Activated naive CD8-positive, alpha-beta T cell (primary cell): ENCODE measurements around the gene NPLOC4.
"Not testable (repeated sequence)": the region's sequence is repeated elsewhere in the genome, so short reads cannot be mapped to it uniquely, and the experiment has no call there.

Experiments
- H3K27ac Mint-ChIP-seq: one replicate; pipeline ENCODE4 v1.8.0; 2021; ENCODE audit warnings: mixed read lengths
- H3K27me3 Mint-ChIP-seq: one replicate; pipeline ENCODE4 v1.8.0; 2021; ENCODE audit warnings: mixed read lengths
- H3K36me3 Mint-ChIP-seq: one replicate; pipeline ENCODE4 v1.8.0; 2021; ENCODE audit warnings: mixed read lengths
- H3K4me1 Mint-ChIP-seq: one replicate; pipeline ENCODE4 v1.8.0; 2021; ENCODE audit warnings: low read depth, mixed read lengths
- H3K4me3 Mint-ChIP-seq: one replicate; pipeline ENCODE4 v1.8.0; 2021; ENCODE audit warnings: mild to moderate bottlenecking, mixed read lengths
- H3K9me3 Mint-ChIP-seq: one replicate; pipeline ENCODE4 v1.8.0; 2021; ENCODE audit warnings: low read depth, mixed read lengths

The NPLOC4 gene

DNA sequence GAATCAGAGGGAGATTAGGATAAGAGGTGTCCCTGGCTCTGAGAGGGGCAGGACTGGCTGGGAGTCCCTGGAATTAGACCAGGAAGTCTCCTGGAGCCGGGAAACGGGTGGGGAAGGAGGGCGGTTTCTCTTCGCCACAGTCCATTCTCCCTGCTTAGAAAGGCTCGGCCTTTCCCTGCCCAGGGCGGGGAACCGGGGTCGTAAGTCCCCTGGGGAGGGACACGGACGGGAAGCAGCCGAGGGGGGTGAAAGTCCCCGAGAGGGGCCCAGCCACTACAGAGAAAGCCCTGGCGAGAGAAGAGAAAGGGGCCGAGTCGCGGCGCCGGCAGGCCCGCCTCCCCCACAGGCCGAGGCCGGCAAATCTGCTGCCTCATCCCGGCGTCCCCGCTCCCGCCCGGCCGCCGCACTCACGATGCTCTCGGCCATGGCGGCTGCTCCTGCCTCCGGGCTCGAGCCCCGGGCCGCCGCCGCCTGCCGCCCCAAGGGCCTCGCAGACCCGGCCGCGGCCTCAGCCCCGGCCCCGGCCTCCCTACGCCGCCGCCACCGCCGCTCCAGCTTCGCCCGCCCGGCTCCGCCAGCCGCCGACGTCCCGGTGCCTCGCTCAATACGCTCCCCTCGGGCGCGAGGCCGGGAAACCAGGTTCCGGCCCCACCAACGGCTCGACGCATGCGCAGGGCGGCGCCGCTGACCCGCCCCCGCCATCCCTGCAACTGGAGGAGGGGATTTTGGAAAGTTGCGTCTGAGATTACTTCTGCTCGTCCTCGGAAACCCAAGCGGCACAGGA is at the start of gene NPLOC4, which contains the start of gene TSPAN10:
Gene NPLOC4 (minus strand): TSS at position 608 of the 784 bp plus-strand sequence. CDS start 182 bp downstream, at position 426.
Gene TSPAN10 (plus strand): TSS at position 692 of the 784 bp plus-strand sequence. CDS start 5,217 bp downstream, outside the sequence.
- H3K4me1 Mint-ChIP-seq = peaks cover 25% of the 10 kb centered on the region
- peak within 1 kb of the TSS; percentile 98 for H3K4me3 Mint-ChIP-seq
- peak within 1 kb of the TSS; percentile 94 for H3K27ac Mint-ChIP-seq
- H3K27me3 Mint-ChIP-seq = no peaks in the 10 kb centered on the region
- H3K9me3 Mint-ChIP-seq = no peaks in the 10 kb centered on the region
- peaks cover 2% of the 10 kb centered on the region for H3K36me3 Mint-ChIP-seq

DNA sequence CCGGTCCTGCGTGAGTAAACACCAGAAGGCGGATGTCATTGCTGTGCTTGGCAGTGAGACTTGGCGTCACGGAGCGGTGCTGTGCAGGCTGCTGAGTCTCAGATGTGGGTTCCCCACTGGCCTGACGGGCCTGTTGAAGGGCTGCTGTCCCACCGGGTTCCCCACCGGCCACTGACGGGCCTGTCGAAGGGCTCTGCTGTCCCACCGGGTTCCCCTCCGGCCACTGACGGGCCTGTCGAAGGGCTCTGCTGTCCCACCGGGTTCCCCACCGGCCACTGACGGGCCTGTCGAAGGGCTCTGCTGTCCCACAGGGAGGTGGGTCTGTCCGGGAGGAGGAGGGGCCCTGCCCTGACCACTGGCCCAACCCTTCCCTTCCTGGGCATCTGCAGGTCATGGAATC is 49.7 kb upstream of the NPLOC4 start:
- Mint-ChIP-seq H3K36me3 (peaks cover 2% of the 10 kb centered on the region), H3K9me3 (no peaks in the 10 kb centered on the region)

DNA sequence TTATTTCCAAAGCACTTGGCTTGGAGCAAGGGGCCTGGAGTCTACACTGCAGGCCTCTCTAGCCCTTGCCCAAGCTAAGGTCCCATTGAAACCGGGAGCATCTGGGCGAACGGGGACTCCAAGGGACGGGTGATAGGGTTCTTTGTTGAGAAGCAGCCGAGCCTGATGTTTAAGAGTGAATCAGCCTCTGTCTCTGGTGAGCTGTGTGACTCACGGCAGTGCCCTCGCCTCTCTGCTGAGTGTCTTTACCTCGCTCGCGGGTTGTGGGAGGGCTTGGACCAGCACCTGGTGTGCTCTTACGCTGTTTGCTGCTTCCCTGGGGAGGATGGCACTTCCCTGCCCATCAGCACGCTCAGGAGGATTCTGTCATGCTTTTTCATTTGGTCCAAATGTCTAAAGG is 48.2 kb upstream of the NPLOC4 start:
- peak overlapping the region; percentile 91 for H3K4me3 Mint-ChIP-seq
- peaks cover 2% of the 10 kb centered on the region for H3K36me3 Mint-ChIP-seq
- H3K27me3 Mint-ChIP-seq = no peaks in the 10 kb centered on the region
- peak overlapping the region; percentile 88 for H3K27ac Mint-ChIP-seq
- H3K9me3 Mint-ChIP-seq = no peaks in the 10 kb centered on the region
- peaks cover 27% of the 10 kb centered on the region for H3K4me1 Mint-ChIP-seq

More for the DNA sequence above, 49.7 kb upstream of the NPLOC4 start:
- peaks cover 27% of the 10 kb centered on the region for H3K4me1 Mint-ChIP-seq
- H3K27ac Mint-ChIP-seq = no peak overlapping the region
- H3K4me3 Mint-ChIP-seq = no peak overlapping the region
- H3K27me3 Mint-ChIP-seq = no peaks in the 10 kb centered on the region

DNA sequence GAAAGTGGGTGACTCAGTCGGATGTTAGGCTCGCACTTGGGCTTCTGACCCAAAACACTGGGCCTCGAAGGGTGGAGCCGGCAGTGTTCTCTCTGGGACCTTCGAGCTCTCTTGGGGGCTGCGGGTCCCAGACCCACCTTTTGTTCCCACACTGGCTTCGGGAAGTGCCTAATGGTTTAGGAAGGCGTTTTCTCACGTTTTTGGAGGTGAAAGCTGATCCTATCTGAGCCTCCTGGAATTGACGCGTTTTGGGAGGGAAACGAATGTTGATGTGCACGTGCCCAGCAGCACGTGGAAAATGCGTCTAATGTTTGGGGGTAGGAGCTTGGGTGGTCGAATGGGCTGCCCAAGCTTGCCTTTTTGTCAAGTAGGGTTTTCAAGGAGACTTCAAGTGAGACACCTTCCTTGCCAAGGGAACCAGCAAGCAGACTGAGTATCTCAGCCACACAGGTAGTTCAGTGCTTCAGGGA is 47.6 kb upstream of the NPLOC4 start:
- H3K27me3 Mint-ChIP-seq = no peaks in the 10 kb centered on the region
- peak overlapping the region; percentile 88 for H3K27ac Mint-ChIP-seq
- peak overlapping the region; percentile 91 for H3K4me3 Mint-ChIP-seq
- H3K4me1 Mint-ChIP-seq = peaks cover 27% of the 10 kb centered on the region
- peaks cover 2% of the 10 kb centered on the region for H3K36me3 Mint-ChIP-seq
- H3K9me3 Mint-ChIP-seq = no peaks in the 10 kb centered on the region

DNA sequence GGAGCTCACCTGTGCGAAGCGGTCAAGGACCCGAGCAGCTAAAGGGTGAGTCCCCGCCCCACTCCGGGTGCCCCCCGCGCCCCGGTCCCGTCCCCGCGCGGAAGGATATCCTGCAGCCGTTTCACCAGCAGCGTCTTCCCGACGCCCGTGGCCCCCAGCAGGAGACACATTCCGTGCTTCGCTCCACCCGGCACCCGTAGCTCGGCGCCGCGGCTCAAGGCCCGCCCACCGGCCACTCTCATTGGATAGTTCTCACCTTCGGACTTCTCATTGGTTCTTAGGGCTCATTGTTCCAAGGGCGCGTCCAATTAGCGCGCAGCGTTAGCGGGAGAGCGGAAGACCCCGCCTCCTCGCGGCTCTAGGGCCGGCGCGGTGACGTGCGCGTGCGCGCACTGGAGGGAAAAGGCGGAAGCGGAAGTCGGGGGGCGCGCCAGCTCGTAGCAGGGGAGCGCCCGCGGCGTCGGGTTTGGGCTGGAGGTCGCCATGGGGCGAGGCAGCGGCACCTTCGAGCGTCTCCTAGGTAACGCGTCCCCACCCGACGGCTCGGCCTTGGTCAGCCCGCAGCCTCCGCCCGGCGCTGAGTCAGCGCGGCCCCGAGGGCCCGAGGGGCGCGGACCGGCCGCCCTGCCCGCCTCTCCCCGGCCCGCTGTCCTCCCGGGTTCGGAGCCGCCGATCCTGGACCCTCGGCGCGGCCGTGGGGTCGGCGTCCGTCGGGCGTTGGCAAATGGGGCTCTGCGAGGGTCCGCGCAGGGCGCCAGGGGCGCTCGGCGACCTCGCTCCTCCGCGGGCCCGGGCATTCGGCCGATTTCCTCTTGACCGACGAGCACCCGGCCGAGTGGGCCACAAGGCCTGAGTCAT is 46.9 kb upstream of the NPLOC4 start, which contains the start of the genes ARL16 and HGS:
Gene ARL16 (minus strand): TSS at position 214 of the 858 bp plus-strand sequence. CDS start 44 bp downstream, at position 170.
Gene HGS (plus strand): TSS at position 428 of the 858 bp plus-strand sequence. CDS start 56 bp downstream, at position 484.
- Mint-ChIP-seq H3K4me3 (peak within 1 kb of the TSS; percentile 92), H3K36me3 (peaks cover 2% of the 10 kb centered on the region), H3K4me1 (peaks cover 29% of the 10 kb centered on the region), H3K27ac (peak within 1 kb of the TSS; percentile 92), H3K9me3 (no peaks in the 10 kb centered on the region), H3K27me3 (no peaks in the 10 kb centered on the region)

DNA sequence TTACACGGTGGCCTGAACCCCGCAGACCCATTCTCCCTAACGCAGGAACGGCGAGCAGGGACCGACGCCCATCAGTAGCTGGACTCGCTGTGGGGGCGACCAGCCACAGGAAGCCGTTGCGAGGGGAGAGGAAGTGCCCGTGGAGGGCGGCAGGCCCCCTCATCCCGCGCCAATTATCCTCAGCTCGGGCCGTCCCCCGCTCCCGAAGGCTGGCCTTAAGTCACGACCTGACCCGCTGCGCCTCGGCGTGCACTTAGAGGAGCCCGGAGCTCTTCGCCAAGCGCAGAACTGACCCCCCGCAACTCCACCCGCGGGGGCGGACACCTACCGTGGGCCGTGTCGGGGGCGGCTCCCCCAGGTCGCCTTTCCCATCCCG is 46.3 kb upstream of the NPLOC4 start:
- Mint-ChIP-seq H3K4me3 (peak overlapping the region; percentile 92), H3K27me3 (no peaks in the 10 kb centered on the region), H3K27ac (peak overlapping the region; percentile 75), H3K36me3 (peaks cover 2% of the 10 kb centered on the region), H3K4me1 (peaks cover 29% of the 10 kb centered on the region), H3K9me3 (no peaks in the 10 kb centered on the region)

DNA sequence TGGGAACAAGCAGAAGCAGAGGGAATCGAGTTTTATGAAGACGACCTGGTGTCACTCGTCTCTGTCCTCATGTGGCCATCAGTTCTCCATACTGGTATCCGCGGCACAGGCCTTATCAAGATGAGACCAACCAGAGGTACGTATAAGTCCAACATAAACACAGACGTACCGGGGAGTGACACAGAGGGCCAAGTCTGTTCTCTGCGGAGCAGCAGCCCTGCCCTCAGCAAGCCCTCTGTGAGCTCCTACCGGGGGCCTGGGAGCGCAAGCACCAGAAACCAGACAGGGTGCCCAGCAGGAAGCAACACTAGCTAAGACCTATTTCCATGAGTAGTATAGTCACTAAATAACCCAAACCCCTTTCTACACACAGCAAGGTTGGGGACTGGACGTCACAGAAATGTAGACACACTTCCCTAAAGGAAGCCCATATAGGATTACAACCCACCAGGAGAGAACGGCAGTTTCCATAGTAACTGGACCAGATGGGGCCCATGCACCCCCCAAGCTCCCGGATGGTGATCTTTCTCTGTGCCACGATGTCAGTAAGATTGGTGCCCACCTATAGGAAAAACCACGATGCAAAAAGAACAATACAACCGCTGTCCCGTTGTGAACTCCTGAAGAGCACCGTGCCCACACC is 45.8 kb upstream of the NPLOC4 start:
- Mint-ChIP-seq H3K27me3 (no peaks in the 10 kb centered on the region), H3K27ac (peak overlapping the region; percentile 75), H3K9me3 (no peaks in the 10 kb centered on the region), H3K36me3 (peaks cover 2% of the 10 kb centered on the region), H3K4me3 (peak overlapping the region; percentile 92), H3K4me1 (peaks cover 29% of the 10 kb centered on the region)

DNA sequence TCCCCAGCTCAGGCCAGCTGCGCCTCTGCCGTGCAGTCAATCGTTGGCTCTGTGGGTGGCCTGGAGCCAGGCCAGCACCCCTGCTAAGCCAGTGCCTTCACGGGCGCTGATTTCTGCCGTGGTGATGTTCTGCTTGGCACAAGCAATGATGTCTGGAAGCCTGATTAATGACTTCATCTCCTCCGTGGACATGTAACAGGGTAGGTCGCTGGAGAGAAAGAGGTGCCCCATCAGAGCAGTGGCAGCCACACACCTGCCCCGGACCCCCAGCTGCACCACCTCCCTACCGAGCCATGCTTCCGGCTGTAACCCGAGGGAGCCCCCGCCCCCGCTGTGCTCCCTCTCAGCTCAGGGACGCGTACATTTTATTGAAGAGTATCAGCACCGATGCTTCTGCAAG is 44.8 kb upstream of the NPLOC4 start:
- Mint-ChIP-seq H3K4me1 (peaks cover 26% of the 10 kb centered on the region), H3K36me3 (peaks cover 2% of the 10 kb centered on the region), H3K9me3 (no peaks in the 10 kb centered on the region), H3K27ac (no peak overlapping the region), H3K4me3 (peak overlapping the region; percentile 20), H3K27me3 (no peaks in the 10 kb centered on the region)

DNA sequence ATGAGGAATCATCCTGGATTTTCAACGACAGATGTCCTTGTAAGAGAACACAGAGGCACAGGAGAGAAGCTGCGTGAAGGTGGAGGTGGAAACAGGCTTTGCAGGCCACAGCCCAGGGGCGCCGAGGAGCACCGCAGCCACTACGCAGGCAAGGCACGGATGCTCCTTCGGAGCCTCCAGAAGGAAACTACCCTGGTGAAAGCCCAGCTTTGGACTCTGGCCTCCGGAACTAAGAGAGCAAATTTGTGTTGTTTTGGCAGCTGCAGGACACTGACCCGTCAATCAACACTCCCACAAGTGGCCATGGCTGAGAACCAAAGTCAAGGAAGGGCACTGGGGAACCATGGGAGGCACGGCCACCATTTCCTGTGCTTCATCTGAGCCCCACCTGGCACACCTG is 43.2 kb upstream of the NPLOC4 start:
- Mint-ChIP-seq H3K4me1 (peaks cover 16% of the 10 kb centered on the region), H3K27me3 (no peaks in the 10 kb centered on the region), H3K9me3 (no peaks in the 10 kb centered on the region), H3K27ac (no peak overlapping the region), H3K4me3 (peak overlapping the region; percentile 17), H3K36me3 (no peaks in the 10 kb centered on the region)

DNA sequence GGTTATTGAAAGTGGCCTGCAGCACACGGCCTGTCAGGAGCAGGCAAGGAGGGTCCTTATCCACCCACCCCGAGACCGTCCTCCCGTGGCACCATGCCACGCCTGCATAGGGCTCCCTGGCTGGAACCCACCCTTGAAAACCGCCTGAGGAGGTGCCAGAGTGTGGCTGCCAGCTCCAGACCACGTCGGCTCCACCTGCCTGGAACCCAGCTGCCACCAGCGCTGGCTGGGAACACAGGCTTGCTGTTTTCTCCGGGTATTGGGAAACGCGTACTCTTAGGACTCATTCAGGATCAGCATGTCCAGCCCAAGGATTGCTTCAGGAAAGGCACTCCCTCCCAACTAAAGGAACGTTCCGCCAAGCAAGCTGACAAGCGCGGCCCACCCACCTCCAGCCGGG is 40.0 kb upstream of the NPLOC4 start:
- no peak overlapping the region for H3K4me3 Mint-ChIP-seq
- no peaks in the 10 kb centered on the region for H3K9me3 Mint-ChIP-seq
- no peaks in the 10 kb centered on the region for H3K36me3 Mint-ChIP-seq
- H3K4me1 Mint-ChIP-seq = peaks cover 2% of the 10 kb centered on the region
- H3K27ac Mint-ChIP-seq = no peak overlapping the region
- no peaks in the 10 kb centered on the region for H3K27me3 Mint-ChIP-seq

DNA sequence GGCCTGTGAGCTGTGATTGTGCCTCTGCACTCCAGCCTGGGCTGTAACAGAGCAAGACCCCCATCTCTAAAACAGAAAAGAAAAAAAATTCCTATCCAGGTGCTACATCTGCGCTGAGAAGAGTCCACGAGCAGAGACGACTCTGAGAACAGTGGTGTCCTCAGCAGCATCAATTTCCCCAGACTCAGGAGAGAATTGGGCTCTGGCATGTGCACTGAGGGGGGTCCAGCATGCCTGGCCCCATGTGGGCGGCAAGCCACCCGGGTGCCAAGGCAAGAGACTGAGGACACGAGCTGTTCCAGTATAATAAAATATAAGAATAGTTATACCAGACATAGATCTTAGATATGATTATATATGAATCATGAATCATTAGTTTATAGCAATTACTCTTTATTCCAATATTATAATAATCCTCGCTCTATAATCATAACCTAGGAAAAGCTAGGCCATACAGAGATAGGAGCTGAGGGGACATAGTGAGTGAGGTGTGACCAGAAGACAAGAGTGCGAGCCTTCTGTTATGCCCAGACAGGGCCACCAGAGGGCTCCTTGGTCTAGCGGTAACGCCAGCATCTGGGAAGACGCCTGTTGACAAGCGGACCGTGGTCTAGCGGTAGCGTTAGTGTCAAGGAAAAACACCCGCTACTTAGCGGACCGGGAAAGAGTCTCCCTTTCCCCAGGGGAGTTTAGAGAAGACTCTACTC is 38.8 kb upstream of the NPLOC4 start:
- H3K36me3 Mint-ChIP-seq, H3K4me3 Mint-ChIP-seq, H3K27ac Mint-ChIP-seq, H3K9me3 Mint-ChIP-seq, H3K27me3 Mint-ChIP-seq, H3K4me1 Mint-ChIP-seq: not testable (repeated sequence)

DNA sequence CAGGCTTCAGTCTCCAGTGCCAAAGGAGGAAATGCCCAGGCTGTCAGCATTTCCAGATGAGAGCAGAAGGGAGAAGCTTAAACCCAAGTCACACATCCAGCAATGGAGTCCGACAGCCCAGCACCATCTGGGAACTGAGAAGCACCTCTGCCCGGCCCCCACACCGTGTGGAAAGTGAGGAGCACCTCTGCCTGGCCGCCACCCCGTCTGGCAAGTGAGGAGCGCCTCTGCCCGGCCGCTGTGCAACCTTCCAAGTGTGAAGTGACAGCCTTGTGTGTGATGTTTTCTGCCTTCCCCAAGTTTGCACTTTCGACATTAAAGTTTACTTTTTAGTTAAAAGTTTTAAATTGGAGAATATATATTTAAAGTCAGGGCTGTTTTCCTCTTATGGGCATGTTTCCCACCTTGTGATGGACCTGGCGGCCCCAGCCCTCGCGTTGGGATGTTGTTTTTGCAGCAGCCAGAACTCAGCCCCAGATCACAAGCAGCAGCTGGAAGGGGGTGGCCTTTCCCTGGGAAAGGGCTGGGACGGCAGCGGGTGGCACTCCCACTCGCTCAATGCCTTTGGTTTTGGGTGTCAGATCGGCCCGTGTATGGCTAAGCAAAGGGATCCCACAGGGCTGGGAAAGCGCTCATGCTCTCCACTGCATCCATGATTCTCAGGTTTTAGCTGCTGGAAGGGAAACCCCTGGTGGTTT is 36.8 kb upstream of the NPLOC4 start:
- Mint-ChIP-seq H3K4me1 (peaks cover 1% of the 10 kb centered on the region), H3K9me3 (no peaks in the 10 kb centered on the region), H3K27ac (no peak overlapping the region), H3K4me3 (no peak overlapping the region), H3K27me3 (no peaks in the 10 kb centered on the region), H3K36me3 (no peaks in the 10 kb centered on the region)

DNA sequence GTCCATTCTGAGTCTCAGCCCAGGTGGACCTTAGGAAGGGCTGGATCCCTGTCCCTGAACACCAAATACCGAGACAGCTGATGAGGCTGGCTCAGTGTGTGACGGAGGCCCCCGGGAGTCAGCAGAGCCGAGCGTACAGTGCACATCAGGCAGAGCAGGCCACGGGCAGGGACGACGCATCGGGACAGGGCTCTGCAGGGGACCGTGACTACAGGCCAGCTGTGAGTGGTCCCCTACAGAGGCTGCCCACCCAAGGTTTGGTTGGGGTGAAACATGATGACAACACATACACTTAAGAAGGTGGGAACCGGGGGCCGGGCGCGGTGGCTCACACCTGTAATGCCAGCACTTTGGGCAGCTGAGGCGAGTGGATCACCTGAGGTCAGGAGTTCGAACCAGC is 36.0 kb upstream of the NPLOC4 start:
- H3K36me3 Mint-ChIP-seq = no peaks in the 10 kb centered on the region
- H3K27me3 Mint-ChIP-seq = no peaks in the 10 kb centered on the region
- H3K9me3 Mint-ChIP-seq = no peaks in the 10 kb centered on the region
- H3K4me1 Mint-ChIP-seq = peaks cover 7% of the 10 kb centered on the region
- no peak overlapping the region for H3K4me3 Mint-ChIP-seq
- H3K27ac Mint-ChIP-seq = no peak overlapping the region

DNA sequence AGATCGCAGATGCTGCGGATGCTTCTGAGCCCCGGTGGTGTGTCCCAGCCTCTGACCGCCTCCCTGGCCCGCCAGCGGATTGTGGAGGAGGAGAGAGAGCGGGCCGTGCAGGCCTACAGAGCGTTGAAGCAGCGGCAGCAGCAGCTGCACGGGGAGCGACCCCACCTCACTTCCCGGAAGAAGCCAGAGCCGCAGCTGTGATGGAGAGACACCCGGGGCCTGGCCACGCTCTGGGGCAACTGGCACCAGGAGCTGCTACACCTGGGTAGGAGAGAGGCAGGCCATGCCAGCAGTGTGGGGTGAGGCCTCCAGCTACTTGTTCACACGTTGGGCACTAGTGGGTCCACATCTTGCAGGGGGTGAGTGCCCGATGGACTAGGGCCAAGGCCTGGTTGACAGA is 35.6 kb upstream of the NPLOC4 start:
- no peaks in the 10 kb centered on the region for H3K9me3 Mint-ChIP-seq
- H3K4me1 Mint-ChIP-seq = peaks cover 11% of the 10 kb centered on the region
- H3K27ac Mint-ChIP-seq = no peak overlapping the region
- no peaks in the 10 kb centered on the region for H3K27me3 Mint-ChIP-seq
- H3K4me3 Mint-ChIP-seq = no peak overlapping the region
- H3K36me3 Mint-ChIP-seq = no peaks in the 10 kb centered on the region
